Measurements from ENCODE around the gene DHX34.
A peak's percentile ranks its signal among the peaks of the same experiment; 100 is the strongest.
"Not testable (repeated sequence)": the region's sequence is repeated elsewhere in the genome, so short reads cannot be mapped to it uniquely, and the experiment has no call there.

Gene DHX34

GRCh38 chr19:47331490-47331889, 17.6 kb upstream of the DHX34 start:
- DNase-seq (ENCODE audit: low spot score): no peak

- no peak for DNase-seq (ENCODE audit: low spot score)
Measured at GRCh38 chr19:47331931-47332547, 17.1 kb upstream of the DHX34 start, which contains the start of gene C5AR2. C5AR2 (plus strand) TSS chr19:47332175; CDS start chr19:47340800, 8,625 bp downstream.

- not testable (repeated sequence) for DNase-seq (ENCODE audit: low spot score)
Measured at GRCh38 chr19:47336765-47337718, 12.1 kb upstream of the DHX34 start.

- no peak for DNase-seq (ENCODE audit: low spot score)
Measured at GRCh38 chr19:47339196-47339880, 9.8 kb upstream of the DHX34 start.

- no peak for DNase-seq (ENCODE audit: low spot score)
Measured at GRCh38 chr19:47340477-47341208, 8.5 kb upstream of the DHX34 start.

- no peak for DNase-seq (ENCODE audit: low spot score)
Measured at GRCh38 chr19:47341734-47342133, 7.4 kb upstream of the DHX34 start.

- no peak for DNase-seq (ENCODE audit: low spot score)
Measured at GRCh38 chr19:47343194-47343802, 5.8 kb upstream of the DHX34 start.

GRCh38 chr19:47344425-47344824, 4.7 kb upstream of the DHX34 start:
- DNase-seq (ENCODE audit: low spot score): no peak

- DNase-seq (ENCODE audit: low spot score): not testable (repeated sequence)
Measured at GRCh38 chr19:47346024-47346423, 3.1 kb upstream of the DHX34 start.

GRCh38 chr19:47350630-47351029, 1.5 kb downstream of the DHX34 start:
- DNase-seq (ENCODE audit: low spot score): peak; percentile 33

- no peak for DNase-seq (ENCODE audit: low spot score)
Measured at GRCh38 chr19:47351548-47351947, 2.4 kb downstream of the DHX34 start.

GRCh38 chr19:47352095-47352494, 3.0 kb downstream of the DHX34 start:
- no peak for DNase-seq (ENCODE audit: low spot score)

GRCh38 chr19:47353307-47353712, 4.2 kb downstream of the DHX34 start:
- DNase-seq (ENCODE audit: low spot score): no peak

GRCh38 chr19:47356900-47357299, 7.8 kb downstream of the DHX34 start:
- DNase-seq (ENCODE audit: low spot score): no peak

GRCh38 chr19:47357788-47358680, 8.9 kb downstream of the DHX34 start:
- no peak for DNase-seq (ENCODE audit: low spot score)

GRCh38 chr19:47358936-47359335, 9.8 kb downstream of the DHX34 start:
- DNase-seq (ENCODE audit: low spot score): no peak

- no peak for DNase-seq (ENCODE audit: low spot score)
Measured at GRCh38 chr19:47362321-47362720, 13.2 kb downstream of the DHX34 start.

- DNase-seq (ENCODE audit: low spot score): no peak
Measured at GRCh38 chr19:47363758-47364531, 14.8 kb downstream of the DHX34 start.

GRCh38 chr19:47365455-47365854, 16.3 kb downstream of the DHX34 start:
- not testable (repeated sequence) for DNase-seq (ENCODE audit: low spot score)
